Osteoblast (primary cell): ENCODE data around the gene HNRNPUL2. TPM values are rescaled to one million over a fixed set of nuclear protein-coding genes. Genes with fewer than 3 reads are reported as not detected.

Experiments used
- DNase-seq: peaks from one replicate; pipeline ENCODE4 v3.0.0; 2011; ENCODE audit warnings: low spot score, mixed read lengths; ENCODE audit not compliant: insufficient read length; ENCODE audit errors: missing footprints
- H2AFZ ChIP-seq: 2 replicates; pipeline ENCODE4 v1.6.0; 2011; ENCODE audit warnings: mild to moderate bottlenecking, low read length
- H3K27ac ChIP-seq: 2 replicates; pipeline ENCODE4 v1.5.1; 2011; ENCODE audit warnings: mild to moderate bottlenecking, low read depth, low read length, moderate library complexity
- H3K27me3 ChIP-seq: 2 replicates; pipeline ENCODE4 v1.6.0; 2012; ENCODE audit warnings: mild to moderate bottlenecking, control low read depth, inconsistent platforms, low read length, moderate library complexity; ENCODE audit not compliant: insufficient read depth
- H3K36me3 ChIP-seq: 2 replicates; pipeline ENCODE4 v1.5.1; 2011; ENCODE audit warnings: mild to moderate bottlenecking, low read length, control low read depth, moderate library complexity; ENCODE audit not compliant: insufficient read depth
- H3K4me1 ChIP-seq: 2 replicates; pipeline ENCODE4 v1.5.1; 2011; ENCODE audit warnings: mild to moderate bottlenecking, low read length, control low read depth, moderate library complexity; ENCODE audit not compliant: insufficient read depth
- H3K4me2 ChIP-seq: 2 replicates; pipeline ENCODE4 v1.6.0; 2011; ENCODE audit warnings: mild to moderate bottlenecking, low read length; ENCODE audit not compliant: insufficient read depth
- H3K4me3 ChIP-seq: fragments of 200-600 bp; sonication (generic); 3 replicates; pipeline ENCODE4 v1.5.1; 2012; ENCODE audit warnings: mild to moderate bottlenecking, low read length, inconsistent platforms; ENCODE audit not compliant: insufficient read depth
- H3K79me2 ChIP-seq: 2 replicates; pipeline ENCODE4 v1.6.0; 2012; ENCODE audit warnings: mild to moderate bottlenecking, low read length, control low read depth, inconsistent platforms; ENCODE audit not compliant: insufficient read depth
- H3K9me3 ChIP-seq: 2 replicates; pipeline ENCODE4 v1.5.1; 2011; ENCODE audit warnings: low read depth, low read length, control low read depth
- H4K20me1 ChIP-seq: 2 replicates; pipeline ENCODE4 v1.6.0; 2012; ENCODE audit warnings: mild to moderate bottlenecking, low read length, control low read depth; ENCODE audit not compliant: insufficient read depth
- CTCF ChIP-seq: IDR thresholded peaks from 2 replicates; pipeline ENCODE4 v1.5.1; 2011; ENCODE audit warnings: mild to moderate bottlenecking, low read depth, low read length, moderate library complexity; ENCODE audit errors: extremely low read depth
- total RNA-seq: library from RNA; depleted of rRNA; stranded (reverse); fragments of >200 nt; gene quantifications from 2 replicates; pipeline ENCODE4 v1.2.3, GENCODE V29; 2012

HNRNPUL2 gene
- total RNA-seq, 1 donor = 18.8 TPM

GRCh38 chr11:62716816-62717215, 10.4 kb downstream of the HNRNPUL2 start:
- peaks cover 91% of the 10 kb centered on the region for H3K36me3 ChIP-seq
- H3K79me2 ChIP-seq = peaks cover 75% of the 10 kb centered on the region
- no peak overlapping the region for H3K27ac ChIP-seq
- TF ChIP-seq CTCF = no peak
- no peak overlapping the region for H2AFZ ChIP-seq
- H3K4me3 ChIP-seq = no peak overlapping the region
- H3K4me1 ChIP-seq = peaks cover 4% of the 10 kb centered on the region
- H4K20me1 ChIP-seq = no peaks in the 10 kb centered on the region
- H3K4me2 ChIP-seq = no peak overlapping the region
- no peaks in the 10 kb centered on the region for H3K27me3 ChIP-seq
- no peaks in the 10 kb centered on the region for H3K9me3 ChIP-seq
- DNase-seq = no peak

GRCh38 chr11:62716206-62716605, 11.1 kb downstream of the HNRNPUL2 start:
- Histone ChIP-seq H3K36me3 (peaks cover 90% of the 10 kb centered on the region), H3K9me3 (no peaks in the 10 kb centered on the region), H2AFZ (no peak overlapping the region), H4K20me1 (no peaks in the 10 kb centered on the region), H3K79me2 (peaks cover 69% of the 10 kb centered on the region), H3K4me2 (no peak overlapping the region), H3K4me3 (no peak overlapping the region), H3K27ac (no peak overlapping the region), H3K27me3 (no peaks in the 10 kb centered on the region), H3K4me1 (peaks cover 4% of the 10 kb centered on the region)
- DNase-seq = no peak
- no peak for TF ChIP-seq CTCF

GRCh38 chr11:62715150-62716130, 11.8 kb downstream of the HNRNPUL2 start:
- H4K20me1 ChIP-seq = no peaks in the 10 kb centered on the region
- TF ChIP-seq CTCF = no peak
- no peak overlapping the region for H2AFZ ChIP-seq
- H3K27me3 ChIP-seq = no peaks in the 10 kb centered on the region
- H3K4me3 ChIP-seq = no peak overlapping the region
- H3K4me1 ChIP-seq = peaks cover 4% of the 10 kb centered on the region
- H3K79me2 ChIP-seq = peaks cover 62% of the 10 kb centered on the region
- H3K9me3 ChIP-seq = no peaks in the 10 kb centered on the region
- no peak overlapping the region for H3K27ac ChIP-seq
- peaks cover 90% of the 10 kb centered on the region for H3K36me3 ChIP-seq
- H3K4me2 ChIP-seq = no peak overlapping the region
- DNase-seq = no peak

GRCh38 chr11:62713343-62713742, 13.9 kb downstream of the HNRNPUL2 start:
- H3K27me3 ChIP-seq = no peaks in the 10 kb centered on the region
- no peak for TF ChIP-seq CTCF
- DNase-seq = no peak
- H3K27ac ChIP-seq = no peak overlapping the region
- H2AFZ ChIP-seq = no peak overlapping the region
- H3K4me3 ChIP-seq = no peak overlapping the region
- H3K4me2 ChIP-seq = no peak overlapping the region
- H4K20me1 ChIP-seq = no peaks in the 10 kb centered on the region
- no peaks in the 10 kb centered on the region for H3K9me3 ChIP-seq
- peaks cover 43% of the 10 kb centered on the region for H3K79me2 ChIP-seq
- peaks cover 76% of the 10 kb centered on the region for H3K36me3 ChIP-seq
- peaks cover 16% of the 10 kb centered on the region for H3K4me1 ChIP-seq
